HUES48 (cell line): ENCODE data around the gene ZMYM1.
"Not testable (repeated sequence)": the region's sequence is repeated elsewhere in the genome, so short reads cannot be mapped to it uniquely, and the experiment has no call there.

Experiments
- H3K27ac ChIP-seq: one replicate; pipeline ENCODE4 v1.7.0; 2013; ENCODE audit warnings: low read depth, low read length, inconsistent platforms
- H3K27me3 ChIP-seq: 2 replicates; pipeline ENCODE4 v1.6.1; 2013; ENCODE audit warnings: mild to moderate bottlenecking, low read length; ENCODE audit not compliant: control insufficient read depth, insufficient read depth
- H3K36me3 ChIP-seq: 2 replicates; pipeline ENCODE4 v1.6.1; 2013; ENCODE audit warnings: low read length; ENCODE audit not compliant: control insufficient read depth, insufficient read depth
- H3K4me1 ChIP-seq: 2 replicates; pipeline ENCODE4 v1.6.1; 2013; ENCODE audit warnings: mild to moderate bottlenecking, low read length; ENCODE audit not compliant: control insufficient read depth, insufficient read depth
- H3K4me3 ChIP-seq: 2 replicates; pipeline ENCODE4 v1.5.1; 2013; ENCODE audit warnings: mild to moderate bottlenecking, low read depth, low read length
- H3K9ac ChIP-seq: 2 replicates; pipeline ENCODE4 v1.6.1; 2013; ENCODE audit warnings: mild to moderate bottlenecking, low read depth, low read length, moderate library complexity
- H3K9me3 ChIP-seq: 2 replicates; pipeline ENCODE4 v1.6.1; 2013; ENCODE audit warnings: low read length; ENCODE audit not compliant: control insufficient read depth, insufficient read depth

The ZMYM1 gene

DNA sequence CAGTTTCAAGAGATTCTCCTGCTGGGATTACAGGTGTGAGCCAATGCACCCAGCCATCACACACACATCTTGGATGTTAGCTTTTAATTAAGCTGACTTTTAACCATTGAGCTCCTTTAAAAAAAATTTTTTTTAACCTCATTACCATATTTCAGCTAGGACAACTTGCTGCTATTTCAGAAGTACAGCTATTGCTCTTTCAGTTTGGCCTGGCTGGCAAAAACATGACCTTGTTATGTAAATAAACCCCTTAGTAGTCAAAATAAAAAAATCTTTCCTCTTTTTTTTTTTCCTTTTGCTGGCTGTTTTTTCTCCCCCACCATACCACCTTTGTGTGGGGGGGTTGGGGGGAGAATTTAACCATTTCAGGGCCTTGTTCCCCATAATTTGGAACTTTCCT, 49.9 kb downstream of the ZMYM1 start:
- H3K4me3 ChIP-seq, result no peak overlapping the region
- no peaks in the 10 kb centered on the region for H3K4me1 ChIP-seq
- no peaks in the 10 kb centered on the region for H3K36me3 ChIP-seq
- no peaks in the 10 kb centered on the region for H3K27me3 ChIP-seq
- H3K9ac ChIP-seq, result no peak overlapping the region
- peaks cover 16% of the 10 kb centered on the region for H3K9me3 ChIP-seq
- no peak overlapping the region for H3K27ac ChIP-seq

DNA sequence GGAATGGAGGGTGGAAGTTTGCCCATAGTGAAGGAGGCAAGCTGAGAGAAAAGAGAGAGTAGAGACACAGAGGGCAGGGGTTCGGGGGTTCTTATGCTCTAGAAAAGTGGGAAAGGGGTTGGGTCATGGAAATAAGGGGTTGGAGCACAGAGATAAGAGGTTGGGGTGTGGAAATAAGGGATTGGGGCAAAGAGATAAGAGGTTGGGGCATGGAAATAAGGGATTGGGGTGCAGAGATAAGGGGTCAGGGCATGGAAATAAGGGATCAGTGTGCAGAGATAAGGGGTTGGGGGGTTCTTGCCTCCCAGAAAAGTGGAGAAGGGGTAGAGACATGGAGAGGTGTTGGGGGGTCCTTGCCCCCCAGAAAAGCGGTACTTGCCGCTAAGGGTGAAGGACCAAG, 57.6 kb downstream of the ZMYM1 start:
- H3K4me1 ChIP-seq, result no peaks in the 10 kb centered on the region
- no peak overlapping the region for H3K4me3 ChIP-seq
- no peak overlapping the region for H3K27ac ChIP-seq
- no peaks in the 10 kb centered on the region for H3K27me3 ChIP-seq
- no peaks in the 10 kb centered on the region for H3K36me3 ChIP-seq
- H3K9me3 ChIP-seq, result no peaks in the 10 kb centered on the region
- no peak overlapping the region for H3K9ac ChIP-seq

DNA sequence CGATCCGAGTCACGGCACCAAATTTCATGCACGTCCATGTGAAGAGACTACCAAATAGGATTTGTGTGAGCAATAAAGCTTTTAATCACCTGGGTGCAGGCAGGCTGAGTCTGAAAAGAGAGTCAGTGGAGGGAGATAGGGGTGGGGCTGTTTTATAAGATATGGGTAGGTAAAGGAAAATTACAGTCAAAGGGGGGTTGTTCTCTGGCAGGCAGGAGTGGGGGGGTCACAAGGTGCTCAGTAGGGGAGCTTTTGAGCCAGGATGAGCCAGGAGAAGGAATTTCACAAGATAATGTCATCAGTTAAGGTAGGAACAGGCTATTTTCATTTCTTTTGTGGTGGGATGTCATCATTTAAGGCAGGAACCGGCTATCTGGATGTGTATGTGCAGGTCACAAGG, 58.4 kb downstream of the ZMYM1 start:
- not testable (repeated sequence) for H3K9me3 ChIP-seq

DNA sequence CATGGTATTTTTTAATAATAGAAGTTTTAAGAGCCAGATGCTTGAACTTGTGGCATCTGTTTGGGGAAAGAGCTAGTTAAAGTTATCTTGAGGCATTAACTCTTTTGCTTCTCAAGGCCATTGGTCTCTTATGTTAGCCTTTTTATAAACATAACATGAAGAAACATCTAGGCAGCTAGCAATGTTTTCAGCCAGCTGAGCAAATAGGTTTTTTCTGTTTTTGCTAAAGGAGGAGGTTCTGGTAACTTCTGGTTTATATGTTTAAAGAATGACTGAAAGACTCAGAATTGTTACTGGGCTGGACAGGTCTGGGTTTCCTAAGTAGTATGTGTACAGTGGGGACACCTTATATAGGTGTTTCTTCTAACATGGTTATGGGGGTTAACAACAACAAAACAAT, 63.1 kb downstream of the ZMYM1 start:
- not testable (repeated sequence) for H3K36me3 ChIP-seq, H3K4me3 ChIP-seq, H3K27me3 ChIP-seq, H3K4me1 ChIP-seq, H3K27ac ChIP-seq, H3K9ac ChIP-seq, H3K9me3 ChIP-seq

More for the DNA sequence above, 58.4 kb downstream of the ZMYM1 start:
- H3K4me1 ChIP-seq, H3K36me3 ChIP-seq, H3K27ac ChIP-seq, H3K4me3 ChIP-seq, H3K27me3 ChIP-seq, H3K9ac ChIP-seq: not testable (repeated sequence)

DNA sequence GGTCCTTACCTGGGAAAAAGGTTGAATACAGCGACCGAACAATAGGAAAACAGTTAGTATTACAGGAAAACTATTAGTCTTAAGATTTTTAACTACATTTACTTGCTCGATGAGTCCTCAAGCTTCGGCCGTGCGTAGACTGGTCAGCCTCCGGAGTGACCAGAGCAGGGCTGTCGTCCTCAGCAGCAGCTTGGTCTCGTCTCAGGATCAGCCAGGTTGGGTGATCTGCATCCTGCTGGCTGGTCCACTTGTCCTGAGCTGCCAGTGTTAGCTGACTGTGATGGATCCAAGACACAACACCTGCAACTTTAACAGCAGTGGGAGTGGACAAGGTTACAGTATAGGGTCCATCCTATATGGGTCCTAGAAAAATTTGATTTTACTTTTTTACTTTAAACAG, 63.5 kb downstream of the ZMYM1 start:
- H3K9ac ChIP-seq, H3K4me1 ChIP-seq, H3K4me3 ChIP-seq, H3K36me3 ChIP-seq, H3K27me3 ChIP-seq, H3K9me3 ChIP-seq, H3K27ac ChIP-seq: not testable (repeated sequence)

DNA sequence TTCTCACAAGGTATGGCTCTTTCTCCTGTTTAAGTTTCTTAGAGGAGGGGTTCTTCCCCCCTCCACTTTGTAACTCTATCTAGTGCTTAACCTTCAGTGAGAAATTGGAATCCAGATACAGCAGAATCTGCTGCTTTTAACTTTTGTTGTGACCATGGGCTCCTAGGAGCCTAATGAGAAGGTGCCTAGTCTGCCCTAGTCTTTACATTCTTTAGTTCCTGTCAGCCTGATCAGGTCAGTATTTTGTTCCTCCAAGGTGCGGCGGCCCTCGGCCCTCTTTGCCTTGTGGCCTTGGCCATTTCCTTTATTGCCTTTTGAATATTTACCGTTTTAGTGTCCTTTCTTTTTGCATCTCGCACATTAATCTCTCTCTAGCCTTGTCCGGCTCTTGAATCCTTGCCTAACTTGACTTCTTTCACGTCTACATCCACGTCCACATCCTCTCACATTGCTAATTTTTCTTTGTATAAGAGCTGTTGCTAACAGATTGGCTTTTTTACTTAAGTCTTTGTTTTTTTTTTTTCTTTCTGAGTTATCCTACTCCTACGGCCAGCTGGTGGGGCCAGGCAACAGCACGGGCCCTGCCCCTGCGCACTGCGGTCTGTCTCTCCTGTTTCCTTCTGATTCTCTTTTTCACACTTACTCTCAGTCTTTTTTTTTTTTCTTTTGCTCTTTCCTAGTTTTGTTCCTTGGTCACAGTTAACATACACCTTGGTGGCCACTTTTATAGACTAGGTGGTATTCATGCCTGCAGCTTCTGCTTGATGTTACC, 64.7 kb downstream of the ZMYM1 start:
- Histone ChIP-seq H3K27me3 (no peaks in the 10 kb centered on the region), H3K27ac (no peak overlapping the region), H3K9me3 (no peaks in the 10 kb centered on the region), H3K36me3 (no peaks in the 10 kb centered on the region), H3K4me1 (no peaks in the 10 kb centered on the region), H3K4me3 (no peak overlapping the region), H3K9ac (no peak overlapping the region)

DNA sequence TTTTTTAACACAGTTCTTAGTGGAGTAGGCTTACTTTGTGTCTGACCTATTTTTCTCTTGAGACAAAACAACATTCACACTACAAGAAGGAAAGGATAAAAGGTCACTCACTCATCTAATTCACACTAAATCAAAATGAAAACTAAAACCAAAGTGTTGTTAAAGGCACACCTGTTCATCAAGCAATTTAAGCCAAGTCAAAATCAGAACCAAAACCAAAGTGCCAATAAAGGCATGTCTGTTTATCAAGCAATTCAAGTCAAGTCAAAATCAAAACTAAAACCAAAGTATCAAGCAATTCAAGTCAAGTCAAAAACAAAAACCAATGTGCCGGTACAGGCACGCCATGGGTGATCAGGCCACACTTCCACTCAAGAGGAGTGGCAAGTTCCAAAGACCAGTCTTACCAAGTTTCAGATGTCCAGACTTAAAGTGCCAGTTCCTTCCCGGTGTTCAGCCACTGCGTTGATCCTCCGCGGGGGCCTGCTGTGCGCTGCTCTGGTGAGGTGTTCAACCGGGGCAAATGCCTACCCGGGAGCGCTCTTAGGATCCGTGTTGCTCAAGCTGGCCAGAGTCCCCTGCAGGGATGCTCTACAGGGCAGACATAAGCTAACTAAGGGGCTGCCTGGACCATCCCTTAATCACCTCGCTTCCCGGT, 66.8 kb downstream of the ZMYM1 start:
- H3K36me3 ChIP-seq, H3K9ac ChIP-seq, H3K4me1 ChIP-seq, H3K27me3 ChIP-seq, H3K4me3 ChIP-seq, H3K27ac ChIP-seq, H3K9me3 ChIP-seq: not testable (repeated sequence)

DNA sequence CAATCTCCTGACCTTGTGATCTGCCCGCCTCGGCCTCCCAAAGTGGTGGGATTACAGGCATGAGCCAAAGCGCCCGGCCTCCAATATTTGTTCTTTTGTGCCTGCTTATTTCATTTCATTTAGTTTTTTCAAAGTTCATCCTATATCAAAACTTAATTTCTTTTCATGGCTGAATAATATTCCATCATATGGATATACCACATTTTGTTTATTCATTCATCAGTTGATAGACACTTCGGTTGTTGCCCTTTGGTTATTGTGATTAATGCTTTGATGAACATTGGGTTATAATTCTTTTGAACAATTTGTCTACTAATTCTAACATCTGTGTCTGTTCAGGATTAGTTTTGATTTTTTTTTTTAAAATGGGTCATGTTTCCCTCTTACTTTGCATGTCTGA, 72.0 kb downstream of the ZMYM1 start:
- H3K4me3 ChIP-seq, result no peak overlapping the region
- H3K36me3 ChIP-seq, result no peaks in the 10 kb centered on the region

DNA sequence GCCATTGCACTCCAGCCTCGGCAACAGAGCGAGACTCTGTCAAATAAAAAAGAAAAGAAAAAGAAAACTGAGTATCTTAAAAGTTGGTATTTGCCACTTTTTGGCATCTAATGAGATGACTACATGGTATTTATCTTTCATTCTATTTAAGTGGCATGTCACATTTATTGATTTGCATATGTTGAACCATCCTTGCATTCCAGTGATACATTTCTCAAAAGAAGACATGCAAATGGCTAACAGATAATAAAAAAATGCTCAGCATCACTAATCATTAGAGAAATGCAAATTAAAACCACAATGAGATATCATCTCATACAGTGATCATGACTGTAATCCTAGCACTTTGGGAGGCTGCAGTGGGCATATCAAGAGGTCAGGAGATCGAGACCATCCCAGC, 85.7 kb downstream of the ZMYM1 start:
- no peak overlapping the region for H3K4me3 ChIP-seq
- no peak overlapping the region for H3K9ac ChIP-seq
- no peaks in the 10 kb centered on the region for H3K27me3 ChIP-seq
- H3K9me3 ChIP-seq, result peaks cover 1% of the 10 kb centered on the region
- no peaks in the 10 kb centered on the region for H3K4me1 ChIP-seq
- no peak overlapping the region for H3K27ac ChIP-seq
- no peaks in the 10 kb centered on the region for H3K36me3 ChIP-seq

More for the DNA sequence above, 72.0 kb downstream of the ZMYM1 start:
- no peaks in the 10 kb centered on the region for H3K9me3 ChIP-seq
- H3K4me1 ChIP-seq, result no peaks in the 10 kb centered on the region
- no peak overlapping the region for H3K9ac ChIP-seq
- H3K27me3 ChIP-seq, result no peaks in the 10 kb centered on the region
- H3K27ac ChIP-seq, result no peak overlapping the region
